Smooth muscle cell (in vitro differentiated cells): ENCODE measurements around the gene ABHD10. TPM values are rescaled to one million over a fixed set of nuclear protein-coding genes. Genes with fewer than 3 reads are reported as not detected.

Source experiments
- DNase-seq: peaks from one replicate; lab custom pipeline; 2025; ENCODE audit not compliant: unreplicated experiment; lab: John Stamatoyannopoulos, UW
- H2AFZ ChIP-seq: fragments of 200-600 bp; sonication (generic); 2 replicates; pipeline ENCODE4 v1.6.0; 2016; ENCODE audit warnings: antibody characterized with exemption, low read depth, mild to moderate bottlenecking
- H3F3A ChIP-seq: fragments of 200-600 bp; sonication (generic); 2 replicates; pipeline ENCODE4 v1.6.0; 2017; ENCODE audit warnings: antibody characterized with exemption, low read depth
- H3K27ac ChIP-seq: fragments of 200-600 bp; sonication (generic); 2 replicates; pipeline ENCODE4 v1.5.1; 2016; ENCODE audit warnings: low read depth, mild to moderate bottlenecking
- H3K27me3 ChIP-seq: fragments of 200-600 bp; sonication (generic); 2 replicates; pipeline ENCODE4 v1.6.1; 2016; ENCODE audit warnings: low read depth, mild to moderate bottlenecking
- H3K36me3 ChIP-seq: fragments of 200-600 bp; sonication (generic); 2 replicates; pipeline ENCODE4 v1.5.1; 2016; ENCODE audit warnings: low read depth
- H3K4me1 ChIP-seq: fragments of 200-600 bp; sonication (generic); 2 replicates; pipeline ENCODE4 v1.5.1; 2016; ENCODE audit warnings: low read depth
- H3K4me2 ChIP-seq: fragments of 200-600 bp; sonication (generic); 2 replicates; pipeline ENCODE4 v1.6.0; 2016; ENCODE audit warnings: mild to moderate bottlenecking
- H3K4me3 ChIP-seq: fragments of 200-600 bp; sonication (generic); 2 replicates; pipeline ENCODE4 v1.5.1; 2016; ENCODE audit warnings: mild to moderate bottlenecking
- H3K79me2 ChIP-seq: fragments of 200-600 bp; sonication (generic); 2 replicates; pipeline ENCODE4 v1.6.0; 2016; ENCODE audit warnings: low read depth, mild to moderate bottlenecking
- H3K9ac ChIP-seq: fragments of 200-600 bp; sonication (generic); 2 replicates; pipeline ENCODE4 v1.6.0; 2016; ENCODE audit warnings: low read depth
- H3K9me3 ChIP-seq: fragments of 200-600 bp; sonication (generic); replicated peaks from 2 replicates; pipeline ENCODE4 v1.5.1; 2016; ENCODE audit warnings: low read depth
- H4K20me1 ChIP-seq: fragments of 200-600 bp; sonication (generic); 2 replicates; pipeline ENCODE4 v1.6.0; 2016; ENCODE audit warnings: low read depth
- WGBS: methylation state at CpG from one replicate; pipeline ENCODE4 v1.1.7; 2016; ENCODE audit warnings: low lambda C conversion rate; 5-methylcytosine and 5-hydroxymethylcytosine counted together
- polyA plus RNA-seq: library from polyadenylated mRNA; unstranded; fragments of >200 nt; fragmentation: Nextera tagmentation; extraction: Ambion mirVana; gene quantifications from 2 replicates; pipeline ENCODE4 v1.2.1, GENCODE V29; 2016
- total RNA-seq: library from RNA; depleted of rRNA; stranded (reverse); fragments of >200 nt; gene quantifications from 2 replicates; pipeline ENCODE4 v1.2.3, GENCODE V29; 2014
- TF ChIP-seq, protein P1 (sequence below): fragments of 200-600 bp; sonication (generic); IDR thresholded peaks from 2 replicates; pipeline ENCODE4 v1.5.1; 2017; ENCODE audit warnings: borderline replicate concordance, mild to moderate bottlenecking, antibody characterized with exemption; ENCODE audit not compliant: insufficient read depth, poor library complexity, severe bottlenecking

The ABHD10 gene
- total and polyA plus RNA-seq, 2 experiments from 2014 or later: 44.1 to 44.9 TPM

DNA sequence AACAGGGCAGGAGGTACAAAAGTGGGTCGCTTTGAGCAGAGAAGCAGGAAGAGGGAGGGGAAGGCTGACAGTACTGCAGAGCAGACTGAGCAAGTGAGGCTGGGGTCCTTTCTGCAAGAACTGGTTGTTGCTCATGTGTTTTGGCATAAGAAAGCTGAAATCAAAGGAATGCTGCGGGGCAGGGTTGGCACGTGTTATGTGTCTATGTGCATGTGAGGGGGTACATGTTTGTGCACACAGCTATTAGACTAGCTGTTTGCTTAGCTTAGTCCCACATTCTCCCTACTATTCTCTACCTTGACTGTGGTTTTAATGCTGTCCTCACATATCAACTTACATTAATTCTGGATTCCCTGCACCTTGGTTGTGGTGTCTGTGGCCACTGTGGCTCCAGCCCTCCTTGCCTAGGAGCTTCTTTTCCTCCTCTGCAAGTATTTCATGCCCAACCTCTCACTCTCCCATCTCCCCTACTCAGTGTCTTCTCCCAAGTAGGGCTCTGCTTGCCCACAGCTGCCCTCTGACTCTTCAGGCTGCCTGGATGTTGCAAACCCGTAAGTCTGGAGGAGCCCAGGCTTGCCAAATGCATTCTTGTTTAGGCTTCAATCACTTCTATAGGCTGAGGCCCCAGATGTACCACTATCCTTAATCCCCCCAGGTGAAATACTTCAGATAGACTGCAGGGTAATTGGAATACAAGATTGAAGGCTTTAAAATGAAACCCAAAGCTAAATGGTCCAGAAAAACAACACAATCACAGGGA, 24.7 kb downstream of the ABHD10 start:
- 96% methylated on average over 4 of the region's 4 CpGs for WGBS
- H3K9me3 ChIP-seq: no peaks in the 10 kb centered on the region
- peaks cover 10% of the 10 kb centered on the region for H3K27me3 ChIP-seq
- H3K4me3 ChIP-seq: no peak overlapping the region
- no peak overlapping the region for H3K9ac ChIP-seq
- peaks cover 14% of the 10 kb centered on the region for H3K4me1 ChIP-seq
- H3K4me2 ChIP-seq: no peak overlapping the region
- no peak overlapping the region for H2AFZ ChIP-seq
- H3K79me2 ChIP-seq: no peaks in the 10 kb centered on the region
- TF ChIP-seq, protein P1, sequence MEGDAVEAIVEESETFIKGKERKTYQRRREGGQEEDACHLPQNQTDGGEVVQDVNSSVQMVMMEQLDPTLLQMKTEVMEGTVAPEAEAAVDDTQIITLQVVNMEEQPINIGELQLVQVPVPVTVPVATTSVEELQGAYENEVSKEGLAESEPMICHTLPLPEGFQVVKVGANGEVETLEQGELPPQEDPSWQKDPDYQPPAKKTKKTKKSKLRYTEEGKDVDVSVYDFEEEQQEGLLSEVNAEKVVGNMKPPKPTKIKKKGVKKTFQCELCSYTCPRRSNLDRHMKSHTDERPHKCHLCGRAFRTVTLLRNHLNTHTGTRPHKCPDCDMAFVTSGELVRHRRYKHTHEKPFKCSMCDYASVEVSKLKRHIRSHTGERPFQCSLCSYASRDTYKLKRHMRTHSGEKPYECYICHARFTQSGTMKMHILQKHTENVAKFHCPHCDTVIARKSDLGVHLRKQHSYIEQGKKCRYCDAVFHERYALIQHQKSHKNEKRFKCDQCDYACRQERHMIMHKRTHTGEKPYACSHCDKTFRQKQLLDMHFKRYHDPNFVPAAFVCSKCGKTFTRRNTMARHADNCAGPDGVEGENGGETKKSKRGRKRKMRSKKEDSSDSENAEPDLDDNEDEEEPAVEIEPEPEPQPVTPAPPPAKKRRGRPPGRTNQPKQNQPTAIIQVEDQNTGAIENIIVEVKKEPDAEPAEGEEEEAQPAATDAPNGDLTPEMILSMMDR: no peak
- H4K20me1 ChIP-seq: no peaks in the 10 kb centered on the region
- peaks cover 3% of the 10 kb centered on the region for H3F3A ChIP-seq
- no peak overlapping the region for H3K27ac ChIP-seq
- H3K36me3 ChIP-seq: no peaks in the 10 kb centered on the region
- no peak for DNase-seq

GRCh38 chr3:112004187-112004586, 25.4 kb downstream of the ABHD10 start:
- TF ChIP-seq, protein P1: no peak
- H3K9me3 ChIP-seq: no peaks in the 10 kb centered on the region
- no peaks in the 10 kb centered on the region for H3K36me3 ChIP-seq
- H2AFZ ChIP-seq: no peak overlapping the region
- H4K20me1 ChIP-seq: no peaks in the 10 kb centered on the region
- no peaks in the 10 kb centered on the region for H3K79me2 ChIP-seq
- H3K27ac ChIP-seq: no peak overlapping the region
- peaks cover 3% of the 10 kb centered on the region for H3F3A ChIP-seq
- 83% methylated on average over 2 of the region's 2 CpGs for WGBS
- H3K4me2 ChIP-seq: no peak overlapping the region
- no peak overlapping the region for H3K9ac ChIP-seq
- H3K4me3 ChIP-seq: no peak overlapping the region
- peaks cover 13% of the 10 kb centered on the region for H3K4me1 ChIP-seq
- peaks cover 4% of the 10 kb centered on the region for H3K27me3 ChIP-seq
- DNase-seq: no peak

- no peak overlapping the region for H2AFZ ChIP-seq
- no peaks in the 10 kb centered on the region for H4K20me1 ChIP-seq
- no peak overlapping the region for H3K4me2 ChIP-seq
- H3F3A ChIP-seq: peaks cover 3% of the 10 kb centered on the region
- peaks cover 13% of the 10 kb centered on the region for H3K4me1 ChIP-seq
- H3K9ac ChIP-seq: no peak overlapping the region
- no peak for DNase-seq
- no peaks in the 10 kb centered on the region for H3K27me3 ChIP-seq
- no peak overlapping the region for H3K4me3 ChIP-seq
- 94% methylated on average over 2 of the region's 2 CpGs for WGBS
- no peaks in the 10 kb centered on the region for H3K79me2 ChIP-seq
- H3K9me3 ChIP-seq: no peaks in the 10 kb centered on the region
- H3K27ac ChIP-seq: no peak overlapping the region
- no peaks in the 10 kb centered on the region for H3K36me3 ChIP-seq
- TF ChIP-seq, protein P1: no peak
These were observed 25.8 kb downstream of the ABHD10 start for GRCh38 chr3:112004669-112005068.
